Effector CD4-positive, alpha-beta T cell (primary cell): ENCODE results near the gene SETD7.
"Not testable (repeated sequence)": the region's sequence is repeated elsewhere in the genome, so short reads cannot be mapped to it uniquely, and the experiment has no call there.

Source experiments
- DNase-seq: peaks from one replicate; pipeline ENCODE4 v3.0.0-alpha.2; 2020

The SETD7 gene

GRCh38 chr4:139508581-139509237 lies 47.3 kb downstream of the SETD7 start:
- DNase-seq, result no peak

DNA sequence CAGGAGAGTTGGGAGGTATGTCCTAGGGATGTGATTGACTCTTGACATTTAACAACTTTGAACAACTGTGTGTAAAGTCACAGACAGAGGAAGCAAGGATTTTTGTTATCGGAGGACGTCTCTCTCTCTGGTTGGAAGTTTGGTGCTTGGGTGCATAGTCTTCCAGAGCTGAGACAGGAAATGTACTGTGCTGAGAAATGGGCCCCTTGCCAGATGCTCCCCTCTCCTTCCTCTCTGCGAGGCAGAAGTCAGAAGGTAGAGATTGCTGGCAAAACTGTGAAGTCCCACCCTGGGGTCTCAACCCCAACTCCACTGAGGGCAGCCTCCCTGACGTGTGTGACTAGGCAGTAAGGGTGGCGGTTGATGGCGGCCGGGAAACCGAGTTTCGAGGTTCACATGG lies 49.2 kb downstream of the SETD7 start:
- no peak for DNase-seq

- no peak for DNase-seq
These were observed 52.3 kb downstream of the SETD7 start for GRCh38 chr4:139503622-139504166.

GRCh38 chr4:139501927-139502899 lies 53.8 kb downstream of the SETD7 start:
- DNase-seq, result no peak

DNA sequence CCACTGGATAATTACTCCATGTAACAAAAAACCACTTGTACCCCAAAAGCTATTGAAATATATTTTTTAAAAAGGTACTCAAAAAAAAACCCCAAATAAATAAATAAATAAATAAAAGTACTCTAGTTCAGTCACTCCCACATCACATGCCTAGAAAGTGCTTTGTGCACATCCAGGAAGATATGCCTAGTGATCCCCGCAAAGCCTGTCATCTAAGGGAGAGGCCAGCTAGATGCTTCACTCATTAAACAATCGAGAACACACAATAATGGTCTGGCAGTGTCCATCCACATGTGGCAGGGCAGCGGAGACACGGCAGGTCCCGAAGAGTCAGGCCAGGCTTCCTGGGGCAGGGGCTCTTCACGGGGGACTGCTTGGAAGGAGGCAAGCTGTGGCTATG lies 54.5 kb downstream of the SETD7 start:
- no peak for DNase-seq

DNA sequence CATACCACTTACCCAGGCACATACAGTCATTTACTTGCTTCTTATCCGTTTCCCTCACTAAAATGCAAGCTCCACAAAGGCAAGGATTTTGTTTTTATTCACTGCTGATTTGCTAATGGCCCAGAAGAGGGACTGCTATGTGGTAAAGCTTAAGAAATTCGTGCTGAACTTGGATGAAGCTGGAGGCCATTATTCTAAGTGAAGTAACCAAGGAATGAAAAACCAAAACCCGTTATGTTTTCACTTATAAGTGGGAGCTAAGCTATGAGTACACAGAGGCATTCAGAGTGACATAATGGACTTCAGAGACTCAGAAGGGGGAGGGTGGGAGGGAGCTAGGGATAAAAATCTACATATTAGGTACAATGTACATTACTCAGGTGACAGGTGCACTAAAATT lies 54.9 kb downstream of the SETD7 start:
- no peak for DNase-seq

DNA sequence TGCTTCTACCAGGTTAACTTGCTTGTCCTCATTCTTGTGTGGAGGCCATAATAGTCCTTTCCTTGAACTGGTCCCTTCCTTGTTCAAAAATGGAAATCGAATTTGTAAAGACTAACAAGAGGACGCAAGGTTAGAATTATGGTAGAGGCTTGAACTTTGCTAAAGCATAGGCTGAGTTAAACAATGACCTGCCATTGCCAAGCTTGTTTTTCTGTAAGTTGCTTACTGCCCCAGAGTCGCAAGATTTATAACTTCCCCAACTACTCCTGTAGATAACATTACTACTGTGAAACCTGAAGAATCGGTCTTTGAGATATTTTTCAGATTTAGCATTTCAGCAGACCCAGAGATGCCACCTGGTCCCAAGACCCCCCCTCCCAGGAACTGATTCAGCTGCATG lies 56.8 kb downstream of the SETD7 start:
- DNase-seq, result no peak

DNA sequence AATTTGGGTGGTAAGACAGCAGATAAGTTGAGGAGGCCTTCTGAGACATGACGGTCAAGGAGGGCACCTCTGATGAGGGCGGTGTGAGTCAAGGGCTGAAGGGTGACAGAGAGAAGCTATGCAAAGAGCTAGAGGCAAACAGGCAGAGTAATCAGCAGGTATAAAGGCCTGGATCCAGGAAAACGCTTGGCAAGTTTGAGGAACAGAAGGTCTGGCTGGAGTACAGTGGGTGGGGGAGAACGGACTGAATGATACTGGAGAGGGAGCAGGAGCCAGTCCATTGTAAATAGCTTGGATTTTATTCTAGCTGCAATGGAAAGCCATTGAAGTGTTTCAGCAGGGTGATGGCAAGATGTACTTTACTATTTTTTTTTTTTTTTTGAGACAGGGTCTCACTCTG lies 62.8 kb downstream of the SETD7 start:
- DNase-seq, result no peak

DNA sequence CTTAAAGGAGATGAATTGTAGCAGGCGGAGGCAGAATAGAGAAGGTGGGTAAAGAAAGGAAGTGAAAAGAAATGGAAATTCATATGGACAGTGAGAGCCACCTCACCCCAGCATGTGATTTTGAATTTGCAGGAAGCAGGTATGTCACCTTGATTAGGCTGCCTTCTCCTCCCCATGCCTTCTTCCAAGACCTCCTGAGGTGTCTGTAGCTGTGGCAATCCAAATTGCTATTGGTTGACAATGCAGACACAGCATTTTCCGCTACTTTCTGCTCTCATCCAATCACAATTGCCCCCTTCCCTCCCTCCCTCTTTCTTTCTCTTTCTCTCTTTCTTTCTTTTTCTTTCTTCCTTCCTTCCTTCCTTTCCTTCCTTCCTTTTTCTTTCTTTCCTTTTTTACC lies 63.6 kb downstream of the SETD7 start:
- DNase-seq, result no peak

GRCh38 chr4:139489638-139490037 lies 66.4 kb downstream of the SETD7 start:
- DNase-seq, result no peak

GRCh38 chr4:139488442-139488841 lies 67.6 kb downstream of the SETD7 start:
- no peak for DNase-seq

DNA sequence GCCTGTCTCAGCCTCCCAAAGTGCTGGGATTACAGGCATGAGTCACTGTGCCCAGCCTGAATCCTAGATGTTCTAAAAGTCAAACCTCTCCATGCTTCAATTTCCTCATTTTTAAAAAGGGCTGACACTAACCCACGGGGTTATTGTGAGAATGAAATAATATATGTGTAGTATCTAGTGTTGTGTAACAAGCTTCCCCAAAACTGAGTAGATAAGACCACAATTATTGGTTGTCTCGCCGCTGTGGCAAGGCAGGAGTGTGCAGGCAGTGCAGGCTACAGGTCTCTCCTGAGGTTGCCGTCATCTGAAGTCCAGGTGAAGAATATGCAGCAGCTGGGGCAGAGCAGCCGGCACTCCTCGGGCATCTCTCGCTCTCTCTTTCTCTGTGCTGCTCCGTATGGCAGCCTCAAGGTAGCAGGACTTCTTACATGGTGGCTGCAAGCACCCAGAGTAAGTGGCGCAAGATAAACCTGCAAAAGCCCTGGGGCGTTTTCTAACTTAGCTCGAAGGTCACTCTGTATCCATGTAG lies 71.2 kb downstream of the SETD7 start:
- DNase-seq, result no peak

DNA sequence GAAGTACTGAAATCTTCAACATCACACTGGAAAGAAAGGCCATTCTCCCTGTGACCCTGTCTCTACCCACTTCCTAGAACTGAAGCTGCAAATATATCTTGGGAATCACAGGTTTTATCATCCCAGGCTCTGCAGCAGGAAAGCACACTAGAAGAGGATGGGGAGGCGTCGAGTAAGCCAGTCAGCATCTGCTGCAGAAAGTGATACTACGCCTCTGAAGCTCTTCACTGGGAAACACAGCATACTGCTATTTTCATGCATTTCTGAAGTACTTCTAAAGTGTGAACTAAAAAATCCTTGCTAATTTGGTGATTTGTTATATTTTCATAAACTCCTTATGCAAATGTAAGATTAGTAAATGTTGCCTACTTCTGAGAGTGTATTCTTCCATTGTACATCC lies 73.0 kb downstream of the SETD7 start:
- no peak for DNase-seq

DNA sequence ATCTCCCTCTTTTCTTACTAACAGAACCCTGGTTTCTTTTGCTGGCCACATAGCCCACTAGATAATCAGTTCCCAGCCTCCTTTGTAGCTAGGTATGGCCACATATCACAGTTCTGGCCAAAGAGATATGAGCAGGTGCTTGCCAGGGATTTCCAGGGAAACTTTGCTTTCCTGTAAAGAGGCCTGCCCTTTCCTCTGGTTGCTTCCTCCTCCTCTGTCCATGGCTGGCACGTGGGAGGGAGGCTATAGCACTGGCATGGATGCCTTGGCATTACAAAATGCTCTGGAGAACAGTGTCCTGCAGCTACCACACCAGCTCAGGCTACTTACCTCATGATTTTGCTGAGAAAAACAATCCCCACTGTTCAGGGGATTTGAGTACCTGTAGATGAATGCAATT lies 74.6 kb downstream of the SETD7 start:
- DNase-seq, result no peak

GRCh38 chr4:139476363-139476762 lies 79.7 kb downstream of the SETD7 start:
- no peak for DNase-seq

GRCh38 chr4:139472852-139473251 lies 83.2 kb downstream of the SETD7 start:
- no peak for DNase-seq

DNA sequence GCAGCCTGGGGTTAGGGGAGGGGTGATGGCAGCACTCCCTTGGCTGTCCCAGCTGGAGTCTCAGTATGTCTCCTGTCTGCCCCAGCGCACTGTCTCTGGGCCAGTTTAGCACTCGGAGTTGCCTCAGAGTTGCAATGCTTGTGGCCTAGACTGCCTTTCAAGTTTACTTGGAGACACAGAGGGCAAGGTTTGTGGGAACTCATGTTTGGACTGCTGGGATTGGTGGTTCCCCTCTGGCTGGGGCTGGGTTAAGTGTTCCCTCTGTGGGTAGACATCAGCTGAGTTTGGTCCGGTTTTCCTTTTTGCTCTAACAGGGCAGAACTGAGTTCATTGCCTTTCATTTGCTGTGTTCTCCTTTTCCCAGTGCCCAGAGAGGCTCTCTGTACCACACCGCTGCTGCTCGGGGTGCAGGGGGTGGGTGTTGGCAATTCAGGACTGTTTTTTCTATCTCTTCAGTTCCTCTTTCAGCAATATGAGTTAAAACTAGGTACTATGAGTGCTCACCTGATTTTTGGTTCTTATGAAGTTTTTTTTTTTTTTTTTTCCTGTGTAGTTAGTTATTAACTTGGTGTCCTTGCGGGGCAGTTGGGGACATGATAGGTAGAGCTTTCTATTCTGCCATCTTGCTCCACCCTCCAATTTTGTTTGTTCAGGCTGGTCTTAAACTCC lies 84.9 kb downstream of the SETD7 start:
- DNase-seq, result no peak

- no peak for DNase-seq
These were observed 85.7 kb downstream of the SETD7 start for GRCh38 chr4:139470295-139470694.

DNA sequence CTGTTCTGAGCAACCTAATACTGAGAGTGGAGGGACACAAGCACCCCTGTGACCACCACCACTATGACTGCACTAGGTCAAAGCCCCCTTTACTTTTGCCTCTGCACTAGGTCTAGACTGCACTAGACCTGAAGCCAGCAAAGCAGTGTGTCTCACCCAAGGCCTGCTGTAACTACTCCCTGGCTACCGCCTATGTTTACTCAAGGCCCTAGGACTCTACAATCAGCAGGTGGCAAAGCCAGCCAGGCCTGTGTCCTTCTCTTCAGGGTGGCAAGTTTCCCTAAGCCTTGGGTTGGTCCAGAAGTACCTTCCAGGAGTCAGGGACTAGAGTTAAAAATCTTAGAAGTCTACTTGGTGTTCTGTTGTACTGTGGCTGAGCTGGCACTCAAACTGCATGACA lies 86.2 kb downstream of the SETD7 start:
- no peak for DNase-seq

GRCh38 chr4:139469216-139469615 lies 86.8 kb downstream of the SETD7 start:
- DNase-seq, result no peak

DNA sequence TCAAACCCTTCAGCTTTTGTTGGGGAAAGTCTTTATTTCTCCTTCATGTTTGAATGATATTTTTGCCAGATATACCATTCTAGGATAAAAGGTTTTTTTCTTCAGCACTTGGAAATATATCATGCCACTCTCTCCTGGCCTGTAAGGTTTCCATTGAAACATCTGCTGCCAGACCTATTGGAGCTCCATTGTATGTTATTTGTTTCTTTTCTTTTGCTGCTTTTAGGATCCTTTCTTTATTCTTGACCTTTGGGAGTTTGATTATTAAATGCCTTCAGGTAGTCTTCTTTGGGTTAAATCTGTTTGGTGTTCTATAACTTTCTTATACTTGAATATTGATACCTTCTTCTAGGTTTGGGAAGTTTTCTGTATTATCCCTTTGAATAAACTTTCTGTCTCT lies 87.3 kb downstream of the SETD7 start:
- DNase-seq, result not testable (repeated sequence)

DNA sequence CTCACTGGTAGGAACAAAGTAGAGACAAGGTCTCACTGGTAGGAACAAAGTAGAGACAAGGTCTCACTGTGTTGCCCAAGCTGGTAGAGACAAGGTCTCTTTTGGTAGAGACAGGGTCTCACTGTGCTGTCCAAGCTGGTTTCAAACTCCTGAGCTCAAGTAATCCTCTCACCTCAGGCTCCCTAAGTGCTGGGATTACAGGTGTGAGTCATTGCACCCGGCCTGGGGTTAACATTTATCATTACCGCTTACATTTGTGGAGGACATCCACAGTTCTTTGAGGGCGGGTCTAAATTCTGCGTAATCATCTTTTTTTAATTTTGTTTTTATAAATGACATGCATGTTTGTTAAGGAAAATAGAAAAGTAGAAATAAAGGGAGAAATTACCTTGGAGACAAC lies 90.1 kb downstream of the SETD7 start:
- DNase-seq, result no peak

GRCh38 chr4:139464512-139464911 lies 91.5 kb downstream of the SETD7 start:
- not testable (repeated sequence) for DNase-seq
